ENCODE results near the gene PTBP1. TPM values are rescaled to one million over a fixed set of nuclear protein-coding genes. Genes with fewer than 3 reads are reported as not detected.

Gene PTBP1
- total RNA-seq, 2 experiments from 2014 or later, result 584 to 738 TPM

- peaks cover 63% of the 10 kb centered on the region for H3K36me3 Mint-ChIP-seq (ENCODE audit: low read depth)
- ChIA-PET CTCF (no interaction called here), POLR2A (interaction anchor here (0.6 to 0.7 kb wide), 2 partner anchors 134 to 177 kb away, joined by 3 to 4 read pairs; partner anchors contain the start of gene WDR18)
- peaks cover 17% of the 10 kb centered on the region for H3K4me1 Mint-ChIP-seq
- no peaks in the 10 kb centered on the region for H3K27me3 Mint-ChIP-seq
- H3K27ac Mint-ChIP-seq, result no peak overlapping the region
- intact Hi-C loops (cut with DNase I, micrococcal nuclease), result no loop called here
- ATAC-seq (no peak), DNase-seq (no peak)
- no peak overlapping the region for H3K4me3 Mint-ChIP-seq
- no peaks in the 10 kb centered on the region for H3K9me3 Mint-ChIP-seq (ENCODE audit: low read depth)
These were observed 9.7 kb downstream of the PTBP1 start for GRCh38 chr19:806815-807421.

GRCh38 chr19:807627-808422, 10.6 kb downstream of the PTBP1 start:
- ChIA-PET CTCF (no interaction called here), POLR2A (interaction anchor here (0.6 kb wide), 1 partner anchor 135 kb away, joined by 4 read pairs; no protein-coding TSS in a partner anchor)
- no peak for ATAC-seq
- Mint-ChIP-seq H3K4me1 (peaks cover 9% of the 10 kb centered on the region), H3K9me3 (ENCODE audit: low read depth) (no peaks in the 10 kb centered on the region), H3K4me3 (no peak overlapping the region), H3K27ac (no peak overlapping the region), H3K27me3 (no peaks in the 10 kb centered on the region), H3K36me3 (ENCODE audit: low read depth) (peaks cover 57% of the 10 kb centered on the region)
- DNase-seq, result no peak
- intact Hi-C loops (cut with DNase I, micrococcal nuclease), result no loop called here

- DNase-seq (no peak), ATAC-seq (no peak)
- POLR2A ChIA-PET, result no interaction called here
- no peak overlapping the region for H3K27ac Mint-ChIP-seq
- H3K36me3 Mint-ChIP-seq (ENCODE audit: low read depth), result peaks cover 55% of the 10 kb centered on the region
- H3K4me3 Mint-ChIP-seq, result no peak overlapping the region
- intact Hi-C loops (cut with DNase I, micrococcal nuclease), result no loop called here
- CTCF ChIA-PET, result no interaction called here
- no peaks in the 10 kb centered on the region for H3K27me3 Mint-ChIP-seq
- no peaks in the 10 kb centered on the region for H3K9me3 Mint-ChIP-seq (ENCODE audit: low read depth)
- peaks cover 5% of the 10 kb centered on the region for H3K4me1 Mint-ChIP-seq
These were observed 11.1 kb downstream of the PTBP1 start for GRCh38 chr19:808423-808775.

GRCh38 chr19:810077-810855, 13.0 kb downstream of the PTBP1 start:
- ATAC-seq, result no peak
- CTCF ChIA-PET, result no interaction called here
- DNase-seq, result no peak
- Mint-ChIP-seq H3K9me3 (ENCODE audit: low read depth) (no peaks in the 10 kb centered on the region), H3K36me3 (ENCODE audit: low read depth) (peaks cover 54% of the 10 kb centered on the region), H3K27me3 (no peaks in the 10 kb centered on the region), H3K4me1 (no peaks in the 10 kb centered on the region), H3K4me3 (no peak overlapping the region), H3K27ac (no peak overlapping the region)
- intact Hi-C loops (cut with DNase I, micrococcal nuclease), result no loop called here
- POLR2A ChIA-PET, result interaction anchor here (0.6 to 1.1 kb wide), 3 partner anchors 9 to 12 kb away, joined by 3 to 7 read pairs (median 4); no protein-coding TSS in a partner anchor

- H3K27ac Mint-ChIP-seq, result no peak overlapping the region
- H3K4me1 Mint-ChIP-seq, result no peaks in the 10 kb centered on the region
- no peaks in the 10 kb centered on the region for H3K9me3 Mint-ChIP-seq (ENCODE audit: low read depth)
- POLR2A ChIA-PET, result interaction anchor here (1.1 kb wide), 1 partner anchor 10 kb away, joined by 3 read pairs; no protein-coding TSS in a partner anchor
- intact Hi-C loops (cut with DNase I, micrococcal nuclease), result no loop called here
- CTCF ChIA-PET, result no interaction called here
- DNase-seq (no peak), ATAC-seq (no peak)
- peaks cover 52% of the 10 kb centered on the region for H3K36me3 Mint-ChIP-seq (ENCODE audit: low read depth)
- H3K27me3 Mint-ChIP-seq, result no peaks in the 10 kb centered on the region
- H3K4me3 Mint-ChIP-seq, result no peak overlapping the region
These were observed 13.7 kb downstream of the PTBP1 start for GRCh38 chr19:810883-811489.

- DNase-seq (no peak), ATAC-seq (no peak)
- intact Hi-C loops (cut with DNase I, micrococcal nuclease), result no loop called here
- ChIA-PET POLR2A (no interaction called here), CTCF (no interaction called here)
- Mint-ChIP-seq H3K4me1 (no peaks in the 10 kb centered on the region), H3K9me3 (ENCODE audit: low read depth) (no peaks in the 10 kb centered on the region), H3K4me3 (no peak overlapping the region), H3K27ac (no peak overlapping the region), H3K27me3 (no peaks in the 10 kb centered on the region), H3K36me3 (ENCODE audit: low read depth) (peaks cover 56% of the 10 kb centered on the region)
These were observed 14.3 kb downstream of the PTBP1 start for GRCh38 chr19:811506-812048.

- H3K4me3 Mint-ChIP-seq, result no peak overlapping the region
- H3K36me3 Mint-ChIP-seq (ENCODE audit: low read depth), result peaks cover 50% of the 10 kb centered on the region
- ChIA-PET CTCF (no interaction called here), POLR2A (no interaction called here)
- H3K27ac Mint-ChIP-seq, result no peak overlapping the region
- DNase-seq (no peak), ATAC-seq (no peak)
- intact Hi-C loops (cut with DNase I, micrococcal nuclease), result no loop called here
- H3K27me3 Mint-ChIP-seq, result no peaks in the 10 kb centered on the region
- no peaks in the 10 kb centered on the region for H3K9me3 Mint-ChIP-seq (ENCODE audit: low read depth)
- no peaks in the 10 kb centered on the region for H3K4me1 Mint-ChIP-seq
These were observed 14.9 kb downstream of the PTBP1 start for GRCh38 chr19:812049-812746.

- H3K27ac Mint-ChIP-seq, result no peak overlapping the region
- no peak for ATAC-seq
These were observed 15.5 kb downstream of the PTBP1 start for GRCh38 chr19:812747-813218.

GRCh38 chr19:813219-814151, 16.2 kb downstream of the PTBP1 start:
- CTCF ChIA-PET, result no interaction called here
- DNase-seq (no peak), ATAC-seq (peak; percentile 12)
- Mint-ChIP-seq H3K9me3 (ENCODE audit: low read depth) (no peaks in the 10 kb centered on the region), H3K4me3 (no peak overlapping the region), H3K4me1 (no peaks in the 10 kb centered on the region), H3K27me3 (no peaks in the 10 kb centered on the region), H3K27ac (no peak overlapping the region), H3K36me3 (ENCODE audit: low read depth) (peaks cover 41% of the 10 kb centered on the region)
- POLR2A ChIA-PET, result interaction anchor here (0.7 to 0.8 kb wide), 2 partner anchors 11 to 12 kb away, joined by 3 read pairs; no protein-coding TSS in a partner anchor
- intact Hi-C loops (cut with DNase I, micrococcal nuclease), result loop anchor here in 1 of 2 experiments (2.0 kb wide), 1 partner anchor 13 kb away; no protein-coding TSS in a partner anchor

More at GRCh38 chr19:812747-813218, 15.5 kb downstream of the PTBP1 start:
- DNase-seq, result no peak
- no peak overlapping the region for H3K4me3 Mint-ChIP-seq
- POLR2A ChIA-PET, result no interaction called here
- H3K9me3 Mint-ChIP-seq (ENCODE audit: low read depth), result no peaks in the 10 kb centered on the region
- H3K4me1 Mint-ChIP-seq, result no peaks in the 10 kb centered on the region
- peaks cover 45% of the 10 kb centered on the region for H3K36me3 Mint-ChIP-seq (ENCODE audit: low read depth)
- intact Hi-C loops (cut with DNase I, micrococcal nuclease), result no loop called here
- CTCF ChIA-PET, result no interaction called here
- H3K27me3 Mint-ChIP-seq, result no peaks in the 10 kb centered on the region
